Measurements from ENCODE around the gene CTNNA2. TPM values are rescaled to one million over a fixed set of nuclear protein-coding genes. Genes with fewer than 3 reads are reported as not detected.

CTNNA2 gene
- total RNA-seq, 1 experiment from 2014 or later = 0.54 TPM

DNA sequence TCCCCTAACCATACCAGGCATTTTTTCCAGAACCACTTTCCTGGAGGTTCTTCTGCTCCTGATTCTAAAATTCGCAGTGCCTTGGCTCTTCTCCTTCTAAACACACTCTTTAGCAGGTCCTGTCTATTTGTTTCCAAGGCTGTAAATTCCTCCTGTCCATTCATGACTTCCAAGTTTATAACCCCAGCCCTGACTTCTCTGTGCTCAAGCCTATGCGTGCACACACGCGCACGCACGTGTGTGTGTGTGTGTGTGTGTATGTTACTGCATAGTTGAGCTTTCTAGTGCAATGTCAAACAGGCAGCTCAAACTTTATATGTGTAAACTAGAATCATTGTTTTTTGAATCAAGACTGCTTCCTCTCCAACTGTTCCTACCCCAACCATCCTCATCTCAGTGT, 454.0 kb downstream of the CTNNA2 start:
- BruUV-seq (replicated peaks) = no TSS peak
- Histone ChIP-seq H3K4me1 (ENCODE audit: control insufficient read depth, insufficient read depth, low read length) (no peaks in the 10 kb centered on the region), H3K36me3 (ENCODE audit: control insufficient read depth, insufficient read depth, low read length) (no peaks in the 10 kb centered on the region), H3K4me3 (ENCODE audit: low read depth in 2 of 2, low read length in 2 of 2) (no peak overlapping the region), H3K9me3 (ENCODE audit: control insufficient read depth, insufficient read depth, low read depth, low read length) (no peaks in the 10 kb centered on the region), H3K27ac (ENCODE audit: low read length) (no peak overlapping the region), H3K27me3 (ENCODE audit: control insufficient read depth, insufficient read depth, low read length) (no peaks in the 10 kb centered on the region)
- ChIA-PET POLR2A (no interaction called here), CTCF (no interaction called here)
- TF ChIP-seq REST (IDR thresholded peaks at IDR 0.05; ENCODE audit: insufficient read depth in 1 of 2, low read depth in 2 of 2, low read length in 1 of 2) (no peak), POLR2AphosphoS5 (IDR thresholded peaks at IDR 0.05; ENCODE audit: low read depth, low read length) (no peak), SIN3A (IDR thresholded peaks at IDR 0.05; ENCODE audit: borderline replicate concordance, insufficient read depth, low read depth, low read length) (no peak), TCF7L2 (IDR thresholded peaks at IDR 0.05; ENCODE audit: low read depth, low read length) (no peak)
- TF ChIP-seq, protein P1, sequence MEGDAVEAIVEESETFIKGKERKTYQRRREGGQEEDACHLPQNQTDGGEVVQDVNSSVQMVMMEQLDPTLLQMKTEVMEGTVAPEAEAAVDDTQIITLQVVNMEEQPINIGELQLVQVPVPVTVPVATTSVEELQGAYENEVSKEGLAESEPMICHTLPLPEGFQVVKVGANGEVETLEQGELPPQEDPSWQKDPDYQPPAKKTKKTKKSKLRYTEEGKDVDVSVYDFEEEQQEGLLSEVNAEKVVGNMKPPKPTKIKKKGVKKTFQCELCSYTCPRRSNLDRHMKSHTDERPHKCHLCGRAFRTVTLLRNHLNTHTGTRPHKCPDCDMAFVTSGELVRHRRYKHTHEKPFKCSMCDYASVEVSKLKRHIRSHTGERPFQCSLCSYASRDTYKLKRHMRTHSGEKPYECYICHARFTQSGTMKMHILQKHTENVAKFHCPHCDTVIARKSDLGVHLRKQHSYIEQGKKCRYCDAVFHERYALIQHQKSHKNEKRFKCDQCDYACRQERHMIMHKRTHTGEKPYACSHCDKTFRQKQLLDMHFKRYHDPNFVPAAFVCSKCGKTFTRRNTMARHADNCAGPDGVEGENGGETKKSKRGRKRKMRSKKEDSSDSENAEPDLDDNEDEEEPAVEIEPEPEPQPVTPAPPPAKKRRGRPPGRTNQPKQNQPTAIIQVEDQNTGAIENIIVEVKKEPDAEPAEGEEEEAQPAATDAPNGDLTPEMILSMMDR (IDR thresholded peaks at IDR 0.05) = no peak
- DNase-seq (ENCODE audit: low read depth, low spot score) (no peak), ATAC-seq (no peak)
- in situ Hi-C loops (cut with HindIII; ENCODE audit: low pct_unique_long_range_greater_than_20kb, low sequenced_read_pairs) (no loop called here), intact Hi-C loops (cut with micrococcal nuclease; ENCODE audit: unreplicated experiment) (no loop called here)

GRCh38 chr2:79971807-79972206, 459.0 kb downstream of the CTNNA2 start:
- Histone ChIP-seq H3K36me3 (ENCODE audit: control insufficient read depth, insufficient read depth, low read length) (no peaks in the 10 kb centered on the region), H3K9me3 (ENCODE audit: control insufficient read depth, insufficient read depth, low read depth, low read length) (no peaks in the 10 kb centered on the region), H3K4me3 (ENCODE audit: low read depth in 2 of 2, low read length in 2 of 2) (no peak overlapping the region), H3K4me1 (ENCODE audit: control insufficient read depth, insufficient read depth, low read length) (no peaks in the 10 kb centered on the region), H3K27ac (ENCODE audit: low read length) (no peak overlapping the region), H3K27me3 (ENCODE audit: control insufficient read depth, insufficient read depth, low read length) (no peaks in the 10 kb centered on the region)
- BruUV-seq (replicated peaks) = no TSS peak
- DNase-seq (ENCODE audit: low read depth, low spot score) (no peak), ATAC-seq (no peak)
- intact Hi-C loops (cut with micrococcal nuclease; ENCODE audit: unreplicated experiment) = no loop called here
- TF ChIP-seq SIN3A (IDR thresholded peaks at IDR 0.05; ENCODE audit: borderline replicate concordance, insufficient read depth, low read depth, low read length) (no peak), REST (IDR thresholded peaks at IDR 0.05; ENCODE audit: insufficient read depth in 1 of 2, low read depth in 2 of 2, low read length in 1 of 2) (no peak), TCF7L2 (IDR thresholded peaks at IDR 0.05; ENCODE audit: low read depth, low read length) (no peak), POLR2AphosphoS5 (IDR thresholded peaks at IDR 0.05; ENCODE audit: low read depth, low read length) (no peak)
- TF ChIP-seq, protein P1 (IDR thresholded peaks at IDR 0.05) = no peak
- ChIA-PET POLR2A (no interaction called here), CTCF (no interaction called here)
- in situ Hi-C loops (cut with HindIII; ENCODE audit: low pct_unique_long_range_greater_than_20kb, low sequenced_read_pairs) = no loop called here

Data from Panc1 (cell line).